OCI-LY1 (cell line): Measurements from ENCODE around the gene ARL5C.

Source experiments
- H2AFZ ChIP-seq: fragments of 200-600 bp; sonication (generic), shearing (Covaris generic); 2 replicates; pipeline ENCODE4 v1.6.0; 2014; ENCODE audit warnings: antibody characterized with exemption, mild to moderate bottlenecking, low read length
- H3F3A ChIP-seq: fragments of 200-600 bp; sonication (generic), shearing (Covaris generic); 2 replicates; pipeline ENCODE4 v1.6.0; 2014; ENCODE audit warnings: mild to moderate bottlenecking, antibody characterized with exemption, low read length, moderate library complexity; ENCODE audit not compliant: insufficient read depth
- H3K27ac ChIP-seq: fragments of 200-600 bp; sonication (generic); 2 replicates; pipeline ENCODE4 v1.5.1; 2014; ENCODE audit warnings: low read length, mixed run types, mild to moderate bottlenecking, low read depth; ENCODE audit not compliant: poor library complexity, severe bottlenecking
- H3K27me3 ChIP-seq: fragments of 200-600 bp; sonication (generic); 2 replicates; pipeline ENCODE4 v1.6.0; 2014; ENCODE audit warnings: antibody characterized with exemption, mild to moderate bottlenecking, low read length, moderate library complexity; ENCODE audit not compliant: insufficient read depth
- H3K36me3 ChIP-seq: fragments of 200-600 bp; sonication (generic); 2 replicates; pipeline ENCODE4 v1.6.1; 2014; ENCODE audit warnings: mild to moderate bottlenecking, antibody characterized with exemption, low read length, moderate library complexity, mixed read lengths; ENCODE audit not compliant: insufficient read depth
- H3K4me1 ChIP-seq: fragments of 200-600 bp; sonication (generic); 2 replicates; pipeline ENCODE4 v1.5.1; 2014; ENCODE audit warnings: mild to moderate bottlenecking, low read length, moderate library complexity; ENCODE audit not compliant: insufficient read depth, severe bottlenecking
- H3K4me2 ChIP-seq: fragments of 200-600 bp; sonication (generic), shearing (Covaris generic); 2 replicates; pipeline ENCODE4 v1.6.1; 2014; ENCODE audit warnings: low read length
- H3K4me3 ChIP-seq: fragments of 200-600 bp; sonication (generic); 2 replicates; pipeline ENCODE4 v1.5.1; 2014; ENCODE audit warnings: low read length, low read depth, mild to moderate bottlenecking, mixed read lengths; ENCODE audit not compliant: poor library complexity, severe bottlenecking
- H3K79me2 ChIP-seq: fragments of 200-600 bp; shearing (Covaris generic); 2 replicates; pipeline ENCODE4 v1.6.1; 2016; ENCODE audit warnings: mixed run types, low read length, mixed read lengths; ENCODE audit not compliant: insufficient read depth
- H3K9ac ChIP-seq: fragments of 200-600 bp; sonication (generic), shearing (Covaris generic); 2 replicates; pipeline ENCODE4 v1.6.1; 2014; ENCODE audit warnings: mild to moderate bottlenecking, low read length, mixed read lengths
- H3K9me2 ChIP-seq: fragments of 200-600 bp; sonication (generic), shearing (Covaris generic); 2 replicates; pipeline ENCODE4 v1.6.1; 2014; ENCODE audit warnings: low read depth, mild to moderate bottlenecking, low read length, mixed read lengths
- H3K9me3 ChIP-seq: fragments of 200-600 bp; shearing (Covaris generic); 2 replicates; pipeline ENCODE4 v1.6.1; 2014; ENCODE audit warnings: low read length, mixed read lengths
- H4K20me1 ChIP-seq: fragments of 200-600 bp; sonication (generic), shearing (Covaris generic); 2 replicates; pipeline ENCODE4 v1.6.0; 2016; ENCODE audit warnings: mild to moderate bottlenecking, low read length; ENCODE audit not compliant: insufficient read depth
- CTCF ChIP-seq: fragments of 200-600 bp; sonication (generic), shearing (Covaris generic); IDR thresholded peaks from 2 replicates; pipeline ENCODE4 v1.5.1; 2017; ENCODE audit warnings: mild to moderate bottlenecking, antibody characterized with exemption, low read length, moderate library complexity, mixed read lengths
- EZH2 ChIP-seq: fragments of 200-600 bp; sonication (generic), shearing (Covaris generic); IDR thresholded peaks from 2 replicates; pipeline ENCODE4 v1.8.0; 2017; ENCODE audit warnings: borderline replicate concordance, mixed run types, mild to moderate bottlenecking, antibody characterized with exemption, low read length, moderate library complexity, mixed read lengths

The ARL5C gene

GRCh38 chr17:39114723-39115122, 51.2 kb downstream of the ARL5C start:
- Histone ChIP-seq H3K9me2 (no peaks in the 10 kb centered on the region), H3K4me1 (peaks cover 10% of the 10 kb centered on the region), H2AFZ (no peak overlapping the region), H3F3A (no peaks in the 10 kb centered on the region), H3K9ac (no peak overlapping the region), H3K9me3 (no peaks in the 10 kb centered on the region), H3K36me3 (no peaks in the 10 kb centered on the region), H3K4me3 (no peak overlapping the region), H3K4me2 (no peak overlapping the region), H3K79me2 (no peaks in the 10 kb centered on the region), H4K20me1 (no peaks in the 10 kb centered on the region), H3K27ac (no peak overlapping the region), H3K27me3 (peaks cover 4% of the 10 kb centered on the region; the same call in 1 of the 2 replicates)
- TF ChIP-seq CTCF: no peak
- TF ChIP-seq EZH2: no peak

- Histone ChIP-seq H3F3A (no peaks in the 10 kb centered on the region), H2AFZ (no peak overlapping the region), H3K27ac (no peak overlapping the region), H3K4me1 (peaks cover 7% of the 10 kb centered on the region), H3K4me2 (no peak overlapping the region), H3K9me3 (no peaks in the 10 kb centered on the region), H3K36me3 (no peaks in the 10 kb centered on the region), H3K4me3 (no peak overlapping the region), H3K9ac (no peak overlapping the region), H3K79me2 (no peaks in the 10 kb centered on the region), H3K9me2 (no peaks in the 10 kb centered on the region), H4K20me1 (no peaks in the 10 kb centered on the region), H3K27me3 (peaks cover 4% of the 10 kb centered on the region; the same call in 1 of the 2 replicates)
- no peak for TF ChIP-seq CTCF
- TF ChIP-seq EZH2: no peak
These were observed 52.1 kb downstream of the ARL5C start for GRCh38 chr17:39113871-39114270.

GRCh38 chr17:39110435-39111136, 55.4 kb downstream of the ARL5C start:
- Histone ChIP-seq H2AFZ (no peak overlapping the region), H3K9ac (no peak overlapping the region), H3K79me2 (no peaks in the 10 kb centered on the region), H3K36me3 (no peaks in the 10 kb centered on the region), H3K27me3 (peaks cover 4% of the 10 kb centered on the region; the same call in 1 of the 2 replicates), H4K20me1 (no peaks in the 10 kb centered on the region), H3K9me3 (no peaks in the 10 kb centered on the region), H3K9me2 (no peaks in the 10 kb centered on the region), H3K4me2 (no peak overlapping the region), H3K4me1 (no peaks in the 10 kb centered on the region), H3K27ac (no peak overlapping the region), H3F3A (no peaks in the 10 kb centered on the region), H3K4me3 (no peak overlapping the region)
- no peak for TF ChIP-seq EZH2
- TF ChIP-seq CTCF: no peak
